Effector memory CD4-positive, alpha-beta T cell (primary cell): Measurements from ENCODE around the gene SLC25A43.
A peak's percentile ranks its signal among the peaks of the same experiment; 100 is the strongest.
"Not testable (repeated sequence)": the region's sequence is repeated elsewhere in the genome, so short reads cannot be mapped to it uniquely, and the experiment has no call there.

ENCODE experiments used
- DNase-seq, 3 donors: peaks; one replicate each; pipeline ENCODE4 v3.0.0-alpha.2; 2020
- H3K27ac ChIP-seq: 2 replicates; pipeline ENCODE4 v1.7.0; 2013; ENCODE audit warnings: mild to moderate bottlenecking, low read length, moderate library complexity; ENCODE audit not compliant: insufficient read depth, poor library complexity, severe bottlenecking
- H3K27me3 ChIP-seq: replicated peaks from 2 replicates; pipeline ENCODE4 v1.7.0; 2013; ENCODE audit warnings: mild to moderate bottlenecking, low read length; ENCODE audit not compliant: insufficient read depth, control insufficient read depth, poor library complexity, severe bottlenecking
- H3K36me3 ChIP-seq: 2 replicates; pipeline ENCODE4 v1.7.0; 2013; ENCODE audit warnings: mild to moderate bottlenecking, low read length, moderate library complexity; ENCODE audit not compliant: control insufficient read depth, insufficient read depth
- H3K4me1 ChIP-seq: 2 replicates; pipeline ENCODE4 v1.7.0; 2013; ENCODE audit warnings: low read length, mild to moderate bottlenecking; ENCODE audit not compliant: control insufficient read depth, insufficient read depth, poor library complexity, severe bottlenecking
- H3K4me3 ChIP-seq: 2 replicates; pipeline ENCODE4 v1.7.0; 2013; ENCODE audit warnings: low read length, low read depth, mild to moderate bottlenecking; ENCODE audit not compliant: insufficient read depth, poor library complexity, severe bottlenecking
- H3K9me3 ChIP-seq: 2 replicates; pipeline ENCODE4 v1.7.0; 2013; ENCODE audit warnings: mild to moderate bottlenecking, low read length, moderate library complexity; ENCODE audit not compliant: control insufficient read depth
- total RNA-seq, 3 donors: gene quantifications; one replicate each; lab custom pipeline; 2026; lab: John Stamatoyannopoulos, UW

Gene SLC25A43
- total RNA-seq, result 6.4 to 8.5 (median 8.4) reads per million in 3 donors

GRCh38 chrX:119398974-119399771 lies at the start of gene SLC25A43:
TSS of gene SLC25A43 (plus strand) at chrX:119399336. CDS start at chrX:119399404, 68 bp downstream.
- Histone ChIP-seq H3K27ac (peak within 1 kb of the TSS; percentile 58), H3K4me3 (peak within 1 kb of the TSS; percentile 40), H3K9me3 (no peaks in the 10 kb centered on the region), H3K27me3 (no peaks in the 10 kb centered on the region), H3K4me1 (no peaks in the 10 kb centered on the region), H3K36me3 (no peaks in the 10 kb centered on the region)
- DNase-seq, result peak in 2 of 3 donors; percentile 0 to 5

GRCh38 chrX:119359618-119360382 lies 39.3 kb upstream of the SLC25A43 start:
- Histone ChIP-seq H3K9me3 (no peaks in the 10 kb centered on the region), H3K4me3 (no peak overlapping the region), H3K36me3 (no peaks in the 10 kb centered on the region), H3K27me3 (no peaks in the 10 kb centered on the region), H3K4me1 (no peaks in the 10 kb centered on the region), H3K27ac (no peak overlapping the region)
- DNase-seq, result no peak

- not testable (repeated sequence) for H3K36me3 ChIP-seq, H3K4me3 ChIP-seq, DNase-seq, H3K27ac ChIP-seq, H3K9me3 ChIP-seq, H3K4me1 ChIP-seq, H3K27me3 ChIP-seq
These were observed 37.7 kb upstream of the SLC25A43 start for GRCh38 chrX:119361451-119361850.

DNA sequence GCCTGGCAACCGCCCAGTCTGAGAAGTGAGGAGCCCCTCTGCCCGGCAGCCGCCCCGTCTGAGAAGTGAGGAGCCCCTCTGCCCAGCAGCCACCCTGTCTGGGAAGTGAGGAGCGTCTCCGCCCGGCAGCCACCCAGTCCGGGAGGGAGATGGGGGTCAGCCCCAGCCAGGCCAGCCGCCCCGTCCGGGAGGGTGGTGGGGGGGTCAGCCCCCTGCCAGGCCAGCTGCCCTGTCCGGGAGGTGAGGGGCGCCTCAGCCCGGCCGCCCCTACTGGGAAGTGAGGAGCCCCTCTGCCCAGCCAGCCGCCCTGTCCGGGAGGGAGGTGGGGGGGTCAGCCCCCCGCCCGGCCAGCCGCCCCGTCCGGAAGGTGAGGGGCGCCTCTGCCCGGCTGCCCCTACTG lies 37.1 kb upstream of the SLC25A43 start:
- not testable (repeated sequence) for H3K36me3 ChIP-seq, H3K4me3 ChIP-seq, H3K4me1 ChIP-seq

GRCh38 chrX:119363391-119363790 lies 35.7 kb upstream of the SLC25A43 start:
- H3K4me1 ChIP-seq, result no peaks in the 10 kb centered on the region
- no peaks in the 10 kb centered on the region for H3K9me3 ChIP-seq
- no peaks in the 10 kb centered on the region for H3K27me3 ChIP-seq
- no peak overlapping the region for H3K27ac ChIP-seq
- no peak overlapping the region for H3K4me3 ChIP-seq
- H3K36me3 ChIP-seq, result no peaks in the 10 kb centered on the region
- no peak for DNase-seq

More for the DNA sequence above, 37.1 kb upstream of the SLC25A43 start:
- not testable (repeated sequence) for H3K9me3 ChIP-seq, DNase-seq, H3K27ac ChIP-seq, H3K27me3 ChIP-seq

DNA sequence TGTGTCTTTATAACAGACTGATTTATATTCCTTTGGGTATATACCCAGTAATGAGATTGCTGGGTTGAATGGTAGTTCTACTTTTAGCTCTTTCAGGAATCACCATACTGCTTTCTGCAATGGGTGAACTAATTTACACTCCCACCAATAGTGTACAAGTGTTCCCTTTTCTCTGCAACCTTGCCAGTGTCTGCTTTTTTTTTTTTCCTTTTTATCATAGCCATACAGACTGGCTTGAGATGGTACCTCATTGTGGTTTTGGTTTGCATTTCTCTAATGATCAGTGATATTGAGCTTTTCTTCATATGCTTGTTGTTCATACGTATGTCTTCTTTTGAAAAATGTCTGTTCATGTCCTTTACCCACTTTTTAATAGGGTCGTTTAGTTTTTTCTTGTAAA lies 27.3 kb upstream of the SLC25A43 start:
- not testable (repeated sequence) for H3K9me3 ChIP-seq, DNase-seq, H3K27me3 ChIP-seq, H3K27ac ChIP-seq, H3K36me3 ChIP-seq, H3K4me3 ChIP-seq, H3K4me1 ChIP-seq

DNA sequence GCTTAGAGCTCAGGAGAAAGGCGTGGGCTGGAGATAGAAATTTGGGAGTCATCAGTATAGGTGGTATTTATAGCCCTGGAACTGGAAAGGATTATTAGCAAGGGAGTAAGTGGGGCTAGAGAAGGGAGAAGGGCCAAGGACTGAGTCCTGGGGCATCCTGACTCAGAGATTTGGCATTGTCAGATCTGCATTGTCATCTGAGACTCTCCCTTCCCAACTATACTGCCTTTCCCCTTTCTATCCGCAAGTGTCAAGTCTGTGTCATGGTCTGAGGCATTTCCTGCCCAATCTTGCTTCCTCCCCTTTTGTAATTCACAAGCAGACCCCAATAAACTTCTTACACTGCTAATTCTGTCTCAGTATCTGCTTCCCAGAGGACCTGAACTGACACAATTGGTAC lies 24.4 kb upstream of the SLC25A43 start:
- no peak for DNase-seq
- Histone ChIP-seq H3K9me3 (no peaks in the 10 kb centered on the region), H3K36me3 (no peaks in the 10 kb centered on the region), H3K27me3 (no peaks in the 10 kb centered on the region), H3K4me1 (no peaks in the 10 kb centered on the region), H3K4me3 (no peak overlapping the region), H3K27ac (no peak overlapping the region)

DNA sequence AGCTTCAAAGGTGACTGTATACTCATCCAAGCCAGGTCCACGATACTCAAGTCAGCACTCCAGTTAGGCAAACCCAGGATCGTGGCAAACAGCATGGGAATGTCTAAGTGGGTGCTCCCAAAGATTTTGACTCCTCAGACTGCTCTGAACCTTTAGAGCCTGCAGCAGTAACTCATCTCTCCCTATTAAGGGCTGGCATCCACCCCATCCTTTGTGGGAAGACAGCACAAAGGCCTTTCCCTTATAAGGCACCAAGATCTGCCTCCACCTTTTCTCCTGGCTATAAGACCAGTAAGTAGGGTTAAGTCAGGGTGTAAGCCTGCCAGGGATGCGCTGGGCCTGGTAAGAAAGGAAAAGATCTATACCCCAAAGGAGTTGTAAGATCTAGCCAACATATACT lies 23.6 kb upstream of the SLC25A43 start:
- Histone ChIP-seq H3K27ac (no peak overlapping the region), H3K27me3 (no peaks in the 10 kb centered on the region), H3K4me3 (no peak overlapping the region), H3K4me1 (no peaks in the 10 kb centered on the region), H3K9me3 (no peaks in the 10 kb centered on the region), H3K36me3 (no peaks in the 10 kb centered on the region)
- no peak for DNase-seq

GRCh38 chrX:119376312-119376711 lies 22.8 kb upstream of the SLC25A43 start:
- Histone ChIP-seq H3K27ac (no peak overlapping the region), H3K27me3 (no peaks in the 10 kb centered on the region), H3K36me3 (no peaks in the 10 kb centered on the region), H3K4me1 (no peaks in the 10 kb centered on the region), H3K4me3 (no peak overlapping the region), H3K9me3 (no peaks in the 10 kb centered on the region)
- DNase-seq, result no peak

- H3K9me3 ChIP-seq, result no peaks in the 10 kb centered on the region
- H3K27me3 ChIP-seq, result no peaks in the 10 kb centered on the region
- H3K27ac ChIP-seq, result no peak overlapping the region
- no peaks in the 10 kb centered on the region for H3K36me3 ChIP-seq
- H3K4me3 ChIP-seq, result no peak overlapping the region
- DNase-seq, result no peak
- H3K4me1 ChIP-seq, result no peaks in the 10 kb centered on the region
These were observed 17.7 kb upstream of the SLC25A43 start for GRCh38 chrX:119381349-119381944.
